GM06990 (cell line): ENCODE results near the gene GPHA2.
A peak's percentile ranks its signal among the peaks of the same experiment; 100 is the strongest.

ENCODE experiments used
- DNase-seq: peaks from one replicate; pipeline ENCODE4 v3.0.0-alpha.2; 2011; ENCODE audit not compliant: insufficient read length; ENCODE audit errors: extremely low read depth
- H3K27me3 ChIP-seq: replicated peaks from 2 replicates; pipeline ENCODE4 v1.6.0; 2011; ENCODE audit warnings: low read length; ENCODE audit not compliant: control insufficient read depth, insufficient read depth
- H3K36me3 ChIP-seq: 2 replicates; pipeline ENCODE4 v1.5.1; 2011; ENCODE audit warnings: low read length; ENCODE audit not compliant: control insufficient read depth, insufficient read depth
- H3K4me3 ChIP-seq: replicated peaks from 2 replicates; pipeline ENCODE4 v1.5.1; 2011; ENCODE audit warnings: low read depth, mild to moderate bottlenecking, control low read depth, low read length
- TF ChIP-seq, protein P1 (sequence below): IDR thresholded peaks from 2 replicates; pipeline ENCODE4 v1.5.1; 2011; ENCODE audit warnings: low read length, control low read depth, mild to moderate bottlenecking, inconsistent platforms; ENCODE audit not compliant: insufficient read depth, poor library complexity, severe bottlenecking

Gene GPHA2

DNA sequence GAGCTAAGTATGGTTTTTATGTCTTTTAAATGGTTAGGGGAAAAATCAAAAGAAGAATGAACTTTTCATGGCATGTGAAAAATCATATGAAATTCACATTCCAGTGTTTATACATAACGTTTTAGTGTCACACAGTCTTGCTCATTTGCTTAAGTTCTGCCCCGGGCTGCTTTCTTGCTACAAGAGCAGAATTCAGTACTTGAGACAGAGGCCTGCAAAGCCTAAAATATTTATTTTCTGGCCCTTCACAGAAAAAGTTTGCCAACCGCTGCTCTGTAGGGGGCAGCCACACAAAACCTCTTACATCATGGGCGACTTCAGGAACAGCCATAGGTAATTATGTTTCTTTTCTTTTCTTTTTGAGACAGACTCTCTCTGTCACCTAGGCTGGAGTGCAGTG, 17.7 kb downstream of the GPHA2 start:
- no peak for DNase-seq
- peaks cover 5% of the 10 kb centered on the region for H3K36me3 ChIP-seq
- no peaks in the 10 kb centered on the region for H3K27me3 ChIP-seq
- TF ChIP-seq, protein P1, sequence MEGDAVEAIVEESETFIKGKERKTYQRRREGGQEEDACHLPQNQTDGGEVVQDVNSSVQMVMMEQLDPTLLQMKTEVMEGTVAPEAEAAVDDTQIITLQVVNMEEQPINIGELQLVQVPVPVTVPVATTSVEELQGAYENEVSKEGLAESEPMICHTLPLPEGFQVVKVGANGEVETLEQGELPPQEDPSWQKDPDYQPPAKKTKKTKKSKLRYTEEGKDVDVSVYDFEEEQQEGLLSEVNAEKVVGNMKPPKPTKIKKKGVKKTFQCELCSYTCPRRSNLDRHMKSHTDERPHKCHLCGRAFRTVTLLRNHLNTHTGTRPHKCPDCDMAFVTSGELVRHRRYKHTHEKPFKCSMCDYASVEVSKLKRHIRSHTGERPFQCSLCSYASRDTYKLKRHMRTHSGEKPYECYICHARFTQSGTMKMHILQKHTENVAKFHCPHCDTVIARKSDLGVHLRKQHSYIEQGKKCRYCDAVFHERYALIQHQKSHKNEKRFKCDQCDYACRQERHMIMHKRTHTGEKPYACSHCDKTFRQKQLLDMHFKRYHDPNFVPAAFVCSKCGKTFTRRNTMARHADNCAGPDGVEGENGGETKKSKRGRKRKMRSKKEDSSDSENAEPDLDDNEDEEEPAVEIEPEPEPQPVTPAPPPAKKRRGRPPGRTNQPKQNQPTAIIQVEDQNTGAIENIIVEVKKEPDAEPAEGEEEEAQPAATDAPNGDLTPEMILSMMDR = peak; percentile 34
- peak overlapping the region; percentile 54 for H3K4me3 ChIP-seq

DNA sequence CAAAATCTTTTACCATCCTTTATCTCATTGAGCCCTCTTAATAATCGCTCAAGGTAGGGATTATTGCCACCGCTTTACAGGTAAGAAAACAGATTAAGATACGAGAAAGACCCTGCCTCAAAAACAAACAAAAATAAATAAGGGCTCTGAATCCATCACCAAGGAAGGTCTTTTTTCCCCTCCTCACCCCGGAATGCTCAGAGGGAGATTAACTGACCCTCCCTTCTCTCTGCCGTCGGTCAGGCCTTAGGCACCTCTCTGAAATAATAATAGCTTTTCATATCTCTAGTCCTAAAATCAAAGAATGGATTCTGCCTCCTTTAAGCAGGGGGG, 18.1 kb downstream of the GPHA2 start:
- TF ChIP-seq, protein P1 = no peak
- DNase-seq = no peak
- H3K36me3 ChIP-seq = peaks cover 7% of the 10 kb centered on the region
- peak overlapping the region; percentile 54 for H3K4me3 ChIP-seq
- H3K27me3 ChIP-seq = no peaks in the 10 kb centered on the region

DNA sequence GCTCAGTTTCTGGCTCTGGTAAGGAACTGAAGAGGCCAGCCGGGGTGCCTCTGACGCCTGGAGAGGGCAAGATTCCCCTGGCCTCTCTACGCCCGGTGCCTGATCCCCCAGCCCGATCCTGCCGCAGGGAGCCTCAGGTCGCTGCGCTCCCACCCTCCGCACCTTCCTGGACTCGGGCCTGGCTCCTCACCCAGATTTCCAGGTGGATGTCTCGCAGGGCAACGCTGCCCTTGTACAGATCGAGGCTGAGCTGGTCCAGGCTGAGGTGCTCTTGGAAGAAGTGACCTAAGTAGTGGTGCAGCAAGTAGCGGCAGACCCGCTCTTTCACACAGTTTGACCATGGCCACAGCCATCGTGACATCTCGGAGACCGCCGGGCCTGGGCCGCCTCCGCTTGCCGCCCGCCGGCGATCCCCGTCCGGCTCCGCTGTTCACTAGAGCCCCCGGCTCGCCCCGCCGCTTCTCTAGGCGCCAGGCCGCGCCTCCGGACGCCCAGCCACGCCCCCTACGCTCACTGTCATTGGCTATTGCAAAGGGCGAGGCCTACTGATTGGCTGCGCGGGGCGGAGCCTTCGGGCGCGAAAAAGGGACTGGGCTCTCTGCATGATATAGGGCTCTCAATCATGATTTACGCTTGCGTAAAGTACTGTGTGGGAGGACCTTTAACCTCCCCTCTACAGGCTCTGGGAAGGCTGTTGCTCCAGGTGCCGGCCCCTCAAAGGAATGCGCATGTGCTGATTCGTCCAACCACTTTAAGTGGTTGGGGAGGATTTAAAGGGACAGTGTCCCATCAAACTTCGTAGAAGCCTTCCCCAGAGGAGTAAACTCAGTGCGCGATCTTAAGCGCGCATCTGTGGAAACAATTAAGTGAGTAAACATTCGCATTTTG, 18.7 kb downstream of the GPHA2 start, which contains the start of gene ATG2A:
Gene ATG2A (minus strand): TSS at position 435 of the 888 bp plus-strand sequence. CDS start 74 bp downstream, at position 361.
- peak; percentile 98 for DNase-seq
- Histone ChIP-seq H3K4me3 (peak within 1 kb of the TSS; percentile 99), H3K36me3 (peaks cover 11% of the 10 kb centered on the region), H3K27me3 (no peaks in the 10 kb centered on the region)
- TF ChIP-seq, protein P1 = no peak

DNA sequence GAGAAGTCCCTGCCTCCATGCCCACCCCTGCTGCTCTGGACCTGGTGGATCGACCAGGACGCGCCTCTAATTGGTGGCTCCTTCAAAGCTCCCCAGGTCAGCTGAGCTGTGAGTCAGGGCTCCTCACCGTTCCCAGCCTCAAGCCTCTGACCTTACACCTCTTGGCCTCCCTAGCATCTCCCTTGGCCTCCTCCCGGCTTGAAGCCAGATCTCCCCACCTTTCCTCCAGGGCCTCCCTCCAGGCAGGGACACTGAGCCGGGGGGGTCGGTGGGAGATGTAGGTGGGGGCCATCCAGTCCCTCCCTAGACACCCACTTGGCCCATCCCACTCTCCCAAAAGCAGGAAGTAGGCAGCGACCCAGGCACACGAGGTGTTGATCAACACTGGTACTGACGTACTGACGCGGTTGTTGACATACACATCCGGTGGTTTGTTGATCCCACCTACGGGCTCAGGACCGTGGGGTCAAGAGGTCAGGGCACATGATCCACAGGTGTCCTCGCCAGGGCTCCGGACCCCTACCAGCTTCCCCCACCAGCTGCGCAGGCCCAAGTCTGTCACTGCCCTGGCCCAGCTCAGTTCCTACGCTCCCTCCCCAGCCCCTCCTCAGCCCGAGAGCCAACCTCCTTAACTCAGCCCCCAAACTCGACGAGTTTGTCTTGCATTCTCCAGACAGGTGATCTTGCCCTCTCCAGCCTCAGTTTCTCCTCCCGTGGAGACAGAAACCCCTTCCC, 19.5 kb downstream of the GPHA2 start:
- TF ChIP-seq, protein P1 = no peak
- peak; percentile 61 for DNase-seq
- Histone ChIP-seq H3K27me3 (no peaks in the 10 kb centered on the region), H3K4me3 (peak overlapping the region; percentile 99), H3K36me3 (peaks cover 18% of the 10 kb centered on the region)

DNA sequence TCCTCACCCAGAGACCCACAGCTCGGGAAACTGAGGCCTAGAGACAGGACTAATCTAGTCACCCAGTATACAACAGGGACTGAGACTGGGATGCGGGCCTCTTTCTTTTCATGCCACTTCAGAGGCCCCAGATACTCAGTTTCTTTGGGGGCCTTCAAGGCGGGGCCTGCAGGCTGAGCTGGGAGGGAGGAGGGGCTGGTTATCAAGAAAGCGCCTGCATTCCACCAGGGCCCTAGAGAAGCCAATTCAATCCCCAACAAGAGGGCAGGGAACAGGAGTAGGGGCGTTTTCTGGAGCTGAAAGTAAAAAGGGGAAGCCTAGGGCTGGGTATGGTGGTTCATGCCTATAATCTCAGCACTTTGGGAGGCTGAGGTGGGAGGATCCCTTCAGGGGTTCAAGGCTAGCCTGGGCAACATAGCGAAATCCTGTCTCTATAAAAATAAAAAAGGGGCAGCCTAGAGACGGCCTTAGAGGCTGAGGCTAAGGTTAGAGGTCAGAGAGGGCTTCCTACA, 20.3 kb downstream of the GPHA2 start:
- TF ChIP-seq, protein P1 = no peak
- DNase-seq = no peak
- Histone ChIP-seq H3K4me3 (no peak overlapping the region; the same call in 1 of the 2 replicates), H3K36me3 (peaks cover 22% of the 10 kb centered on the region), H3K27me3 (no peaks in the 10 kb centered on the region)
